Measurements from ENCODE around the gene CAMK2D.

The CAMK2D gene

GRCh38 chr4:113468165-113469022 lies 293.1 kb downstream of the CAMK2D start:
- DNase-seq (ENCODE audit: low read depth, low spot score): peak; percentile 99
- H3K4me3 ChIP-seq (ENCODE audit: low read depth, low read length): peak overlapping the region; percentile 9
- CTCF ChIA-PET: interaction anchor here (0.9 to 1.5 kb wide), 6 partner anchors 16 to 916 kb away, joined by 3 to 7 read pairs (median 4); no protein-coding TSS in a partner anchor
- no peak for TF ChIP-seq CTCF (IDR thresholded peaks at IDR 0.05; ENCODE audit: insufficient read depth, low read length, missing control alignments)
- POLR2A ChIA-PET: interaction anchor here (0.6 kb wide), 1 partner anchor 15 kb away, joined by 4 read pairs; no protein-coding TSS in a partner anchor

GRCh38 chr4:113467581-113467980 lies 294.0 kb downstream of the CAMK2D start:
- TF ChIP-seq CTCF (IDR thresholded peaks at IDR 0.05; ENCODE audit: insufficient read depth, low read length, missing control alignments): no peak
- 0 out of 2 replicates have a peak overlapping the region, but pooled peaks have one; percentile 9 for H3K4me3 ChIP-seq (ENCODE audit: low read depth, low read length)
- POLR2A ChIA-PET: interaction anchor here (0.5 kb wide), 1 partner anchor 8 kb away, joined by 3 read pairs; no protein-coding TSS in a partner anchor
- CTCF ChIA-PET: interaction anchor here (1.1 to 1.5 kb wide), 3 partner anchors 73 to 917 kb away, joined by 3 to 7 read pairs (median 4); no protein-coding TSS in a partner anchor
- no peak for DNase-seq (ENCODE audit: low read depth, low spot score)

- no peak for TF ChIP-seq CTCF (IDR thresholded peaks at IDR 0.05; ENCODE audit: insufficient read depth, low read length, missing control alignments)
- CTCF ChIA-PET: interaction anchor here (1.3 kb wide), 1 partner anchor 67 kb away, joined by 3 read pairs; no protein-coding TSS in a partner anchor
- DNase-seq (ENCODE audit: low read depth, low spot score): no peak
- POLR2A ChIA-PET: no interaction called here
- H3K4me3 ChIP-seq (ENCODE audit: low read depth, low read length): no peak overlapping the region
These were observed 299.3 kb downstream of the CAMK2D start for GRCh38 chr4:113462286-113462685.

GRCh38 chr4:113461281-113461680 lies 300.3 kb downstream of the CAMK2D start:
- no peak for DNase-seq (ENCODE audit: low read depth, low spot score)
- H3K4me3 ChIP-seq (ENCODE audit: low read depth, low read length): no peak overlapping the region
- POLR2A ChIA-PET: no interaction called here
- no peak for TF ChIP-seq CTCF (IDR thresholded peaks at IDR 0.05; ENCODE audit: insufficient read depth, low read length, missing control alignments)
- CTCF ChIA-PET: no interaction called here

- ChIA-PET POLR2A (no interaction called here), CTCF (no interaction called here)
- TF ChIP-seq CTCF (IDR thresholded peaks at IDR 0.05; ENCODE audit: insufficient read depth, low read length, missing control alignments): no peak
- DNase-seq (ENCODE audit: low read depth, low spot score): no peak
- no peak overlapping the region for H3K4me3 ChIP-seq (ENCODE audit: low read depth, low read length)
These were observed 303.7 kb downstream of the CAMK2D start for GRCh38 chr4:113457886-113458285.

- ChIA-PET CTCF (interaction anchor here (1.4 kb wide), 1 partner anchor 62 kb away, joined by 4 read pairs; no protein-coding TSS in a partner anchor), POLR2A (no interaction called here)
- H3K4me3 ChIP-seq (ENCODE audit: low read depth, low read length): no peak overlapping the region
- no peak for TF ChIP-seq CTCF (IDR thresholded peaks at IDR 0.05; ENCODE audit: insufficient read depth, low read length, missing control alignments)
- DNase-seq (ENCODE audit: low read depth, low spot score): no peak
These were observed 304.4 kb downstream of the CAMK2D start for GRCh38 chr4:113457121-113457520.
